Neural cell (in vitro differentiated cells): ENCODE measurements around the gene SSBP3.

Experiments
- EP300 ChIP-seq: fragments of 450-650 bp; conservative IDR thresholded peaks from 2 replicates; pipeline ENCODE4 v1.6.1; 2014; ENCODE audit warnings: antibody characterized with exemption, mild to moderate bottlenecking, moderate library complexity; ENCODE audit not compliant: poor library complexity, severe bottlenecking
- POLR2AphosphoS5 ChIP-seq: IDR thresholded peaks from 2 replicates; pipeline ENCODE4 v1.6.1; 2012
- TF ChIP-seq, protein P1 (sequence below): fragments of 450-650 bp; IDR thresholded peaks from 2 replicates; pipeline ENCODE4 v1.5.1; 2014; ENCODE audit warnings: antibody characterized with exemption, mild to moderate bottlenecking, moderate library complexity; ENCODE audit not compliant: poor library complexity, severe bottlenecking

DNA sequence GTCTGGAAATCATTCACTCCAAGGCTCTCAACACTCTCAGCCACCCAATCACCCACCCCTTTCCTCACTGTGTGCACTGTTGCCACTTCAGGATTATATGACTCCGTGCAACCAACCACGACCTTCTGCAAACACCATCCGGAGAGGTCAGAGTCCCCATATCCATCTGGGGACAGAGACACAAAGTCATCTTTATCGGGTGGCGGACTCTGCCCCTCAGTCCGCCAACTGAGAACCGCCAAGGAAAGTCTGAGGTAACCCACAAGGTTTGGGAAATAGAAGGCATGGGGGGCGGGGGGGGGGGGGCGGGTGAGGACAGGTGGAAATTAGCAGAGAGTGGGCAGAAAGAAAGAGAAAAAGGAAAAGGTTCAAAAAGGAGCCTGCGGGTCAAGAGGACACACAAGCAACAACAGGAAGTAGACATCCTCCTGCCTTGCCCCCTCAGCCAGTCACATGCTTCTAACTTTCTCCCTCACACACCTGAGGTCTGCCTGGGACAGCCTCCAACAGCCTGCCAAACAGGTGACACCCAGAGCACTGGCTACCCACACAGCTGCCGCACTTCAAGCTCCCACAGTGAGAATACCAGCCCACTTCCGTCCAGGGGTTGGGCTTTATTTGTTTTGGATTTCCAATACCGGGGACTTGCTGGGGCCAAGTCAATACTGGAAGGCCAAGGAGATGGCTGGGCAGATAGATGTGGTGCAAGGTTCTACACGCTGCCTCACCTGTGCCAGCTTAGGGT lies 58.1 kb downstream of the SSBP3 start:
- TF ChIP-seq POLR2AphosphoS5, result no peak
- TF ChIP-seq EP300, result no peak
- TF ChIP-seq, protein P1, sequence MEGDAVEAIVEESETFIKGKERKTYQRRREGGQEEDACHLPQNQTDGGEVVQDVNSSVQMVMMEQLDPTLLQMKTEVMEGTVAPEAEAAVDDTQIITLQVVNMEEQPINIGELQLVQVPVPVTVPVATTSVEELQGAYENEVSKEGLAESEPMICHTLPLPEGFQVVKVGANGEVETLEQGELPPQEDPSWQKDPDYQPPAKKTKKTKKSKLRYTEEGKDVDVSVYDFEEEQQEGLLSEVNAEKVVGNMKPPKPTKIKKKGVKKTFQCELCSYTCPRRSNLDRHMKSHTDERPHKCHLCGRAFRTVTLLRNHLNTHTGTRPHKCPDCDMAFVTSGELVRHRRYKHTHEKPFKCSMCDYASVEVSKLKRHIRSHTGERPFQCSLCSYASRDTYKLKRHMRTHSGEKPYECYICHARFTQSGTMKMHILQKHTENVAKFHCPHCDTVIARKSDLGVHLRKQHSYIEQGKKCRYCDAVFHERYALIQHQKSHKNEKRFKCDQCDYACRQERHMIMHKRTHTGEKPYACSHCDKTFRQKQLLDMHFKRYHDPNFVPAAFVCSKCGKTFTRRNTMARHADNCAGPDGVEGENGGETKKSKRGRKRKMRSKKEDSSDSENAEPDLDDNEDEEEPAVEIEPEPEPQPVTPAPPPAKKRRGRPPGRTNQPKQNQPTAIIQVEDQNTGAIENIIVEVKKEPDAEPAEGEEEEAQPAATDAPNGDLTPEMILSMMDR, result no peak
